ENCODE data around the gene DGAT2. TPM values are rescaled to one million over a fixed set of nuclear protein-coding genes. Genes with fewer than 3 reads are reported as not detected.
A peak's percentile ranks its signal among the peaks of the same experiment; 100 is the strongest.

The DGAT2 gene
- total RNA-seq, 1 experiment from 2014 or later = 6.5 TPM

- Histone ChIP-seq H3F3A (ENCODE audit: insufficient read depth, low read depth) (peaks cover 33% of the 10 kb centered on the region), H3K4me2 (no peak overlapping the region), H3K36me3 (ENCODE audit: low read depth) (no peaks in the 10 kb centered on the region), H3K27me3 (ENCODE audit: insufficient read depth, low read depth) (no peaks in the 10 kb centered on the region), H3K27ac (no peak overlapping the region), H3K4me3 (no peak overlapping the region), H3K9me2 (ENCODE audit: insufficient read depth) (no peaks in the 10 kb centered on the region), H3K9me3 (ENCODE audit: insufficient read depth, low read depth) (no peaks in the 10 kb centered on the region), H2AFZ (no peak overlapping the region), H3K4me1 (replicated peaks; ENCODE audit: insufficient read depth) (peaks cover 42% of the 10 kb centered on the region), H3K79me2 (ENCODE audit: low read depth) (no peaks in the 10 kb centered on the region), H4K20me1 (ENCODE audit: insufficient read depth) (no peaks in the 10 kb centered on the region)
- intact Hi-C loops (cut with micrococcal nuclease; ENCODE audit: unreplicated experiment) = no loop called here
- TF ChIP-seq EZH2 (IDR thresholded peaks at IDR 0.05; ENCODE audit: low read depth) (no peak), CTCF (conservative IDR thresholded peaks at IDR 0.05) (no peak)
- ChIA-PET POLR2A (ENCODE audit: unreplicated experiment) (no interaction called here), CTCF (no interaction called here)
- no TSS peak for BruUV-seq (replicated peaks)
- DNase-seq = no peak
Measured at GRCh38 chr11:75757651-75758050, 10.9 kb upstream of the DGAT2 start.

GRCh38 chr11:75759832-75760231, 8.7 kb upstream of the DGAT2 start:
- Histone ChIP-seq H3K9me2 (ENCODE audit: insufficient read depth) (no peaks in the 10 kb centered on the region), H2AFZ (no peak overlapping the region), H3K4me1 (replicated peaks; ENCODE audit: insufficient read depth) (peaks cover 50% of the 10 kb centered on the region), H3K27me3 (ENCODE audit: insufficient read depth, low read depth) (no peaks in the 10 kb centered on the region), H3K4me2 (0 out of 2 replicates have a peak overlapping the region, but pooled peaks have one; percentile 9), H4K20me1 (ENCODE audit: insufficient read depth) (no peaks in the 10 kb centered on the region), H3F3A (ENCODE audit: insufficient read depth, low read depth) (peaks cover 33% of the 10 kb centered on the region), H3K4me3 (no peak overlapping the region), H3K9me3 (ENCODE audit: insufficient read depth, low read depth) (no peaks in the 10 kb centered on the region), H3K36me3 (ENCODE audit: low read depth) (no peaks in the 10 kb centered on the region), H3K79me2 (ENCODE audit: low read depth) (no peaks in the 10 kb centered on the region), H3K27ac (peak overlapping the region; percentile 18; the same call in 1 of the 2 replicates)
- BruUV-seq (replicated peaks) = no TSS peak
- intact Hi-C loops (cut with micrococcal nuclease; ENCODE audit: unreplicated experiment) = no loop called here
- no peak for TF ChIP-seq CTCF (conservative IDR thresholded peaks at IDR 0.05)
- no peak for TF ChIP-seq EZH2 (IDR thresholded peaks at IDR 0.05; ENCODE audit: low read depth)
- ChIA-PET POLR2A (ENCODE audit: unreplicated experiment) (no interaction called here), CTCF (no interaction called here)
- DNase-seq = no peak

GRCh38 chr11:75760243-75760642, 8.3 kb upstream of the DGAT2 start:
- no peaks in the 10 kb centered on the region for H3K27me3 ChIP-seq (ENCODE audit: insufficient read depth, low read depth)
- peak overlapping the region; percentile 18; the same call in 1 of the 2 replicates for H3K27ac ChIP-seq
- ChIA-PET POLR2A (ENCODE audit: unreplicated experiment) (no interaction called here), CTCF (no interaction called here)
- H3K36me3 ChIP-seq (ENCODE audit: low read depth) = no peaks in the 10 kb centered on the region
- DNase-seq = no peak
- H3F3A ChIP-seq (ENCODE audit: insufficient read depth, low read depth) = peaks cover 31% of the 10 kb centered on the region
- no peaks in the 10 kb centered on the region for H3K79me2 ChIP-seq (ENCODE audit: low read depth)
- 0 out of 2 replicates have a peak overlapping the region, but pooled peaks have one; percentile 9 for H3K4me2 ChIP-seq
- intact Hi-C loops (cut with micrococcal nuclease; ENCODE audit: unreplicated experiment) = no loop called here
- TF ChIP-seq EZH2 (IDR thresholded peaks at IDR 0.05; ENCODE audit: low read depth) = no peak
- no peak for TF ChIP-seq CTCF (conservative IDR thresholded peaks at IDR 0.05)
- BruUV-seq (replicated peaks) = no TSS peak
- no peak overlapping the region for H3K4me3 ChIP-seq
- H4K20me1 ChIP-seq (ENCODE audit: insufficient read depth) = no peaks in the 10 kb centered on the region
- peaks cover 46% of the 10 kb centered on the region for H3K4me1 ChIP-seq (replicated peaks; ENCODE audit: insufficient read depth)
- H2AFZ ChIP-seq = no peak overlapping the region
- H3K9me3 ChIP-seq (ENCODE audit: insufficient read depth, low read depth) = no peaks in the 10 kb centered on the region
- no peaks in the 10 kb centered on the region for H3K9me2 ChIP-seq (ENCODE audit: insufficient read depth)
